Right cardiac atrium (tissue), 5 donors: ENCODE data around the gene FBXW11. TPM values are rescaled to one million over a fixed set of nuclear protein-coding genes. Genes with fewer than 3 reads are reported as not detected.
"Not testable (repeated sequence)": the region's sequence is repeated elsewhere in the genome, so short reads cannot be mapped to it uniquely, and the experiment has no call there.

Experiments
- ATAC-seq, 2 donors: fragments of 200-7000 bp; cut with Tn5 transposase; one replicate each; pipeline versions ENCODE4 v1.8.0 to v1.9.1; 2020; ENCODE audit warnings: moderate library complexity in 2 of 2, mild to moderate bottlenecking in 1 of 2
- DNase-seq, 3 donors: peaks; one replicate each; pipeline ENCODE4 v3.0.0-alpha.2; 2020
- H3K27ac ChIP-seq: one replicate; pipeline ENCODE4 v1.5.1; 2013; ENCODE audit warnings: mild to moderate bottlenecking, low read length, control low read depth, moderate library complexity
- H3K27me3 ChIP-seq: one replicate; pipeline ENCODE4 v1.6.1; 2013; ENCODE audit not compliant: control insufficient read depth, insufficient read depth
- H3K4me1 ChIP-seq: one replicate; pipeline ENCODE4 v1.6.1; 2013; ENCODE audit warnings: low read length; ENCODE audit not compliant: control insufficient read depth, insufficient read depth
- H3K4me3 ChIP-seq: one replicate; pipeline ENCODE4 v1.5.1; 2013; ENCODE audit warnings: low read length, control low read depth
- H3K9me3 ChIP-seq: one replicate; pipeline ENCODE4 v1.6.1; 2013; ENCODE audit warnings: low read length; ENCODE audit not compliant: control insufficient read depth
- WGBS: extraction: QIAGEN DNeasy Blood & Tissue Kit; methylation state at CpG from one replicate; pipeline ENCODE4 v1.1.7; 2013; 5-methylcytosine and 5-hydroxymethylcytosine counted together
- intact Hi-C, 4 donors: fragments of 100-400 bp; cut with DNase I; formaldehyde crosslinking; loops; one replicate each; pipeline versions ENCODE4 v1.11.0 to v1.14.0; 2022 to 2023
- polyA plus RNA-seq: library from polyadenylated mRNA; stranded (reverse); fragments of 200-250 nt; gene quantifications from one replicate; pipeline ENCODE4 v1.2.3, GENCODE V29; 2013
- total RNA-seq, 4 donors: library from RNA; stranded (reverse); fragmentation: NEBNext Ultra II Directional; extraction: Animal tissue kit (Norgen Biotek cat#: 25700); gene quantifications; one replicate each; pipeline ENCODE4 v1.2.1, GENCODE V29; 2021
- donor health status: healthy with polysubstance abuse.
- donor health status: DM: no; HTN: yes; CAD: no.
- donor health status: DM: no; HTN: no; CAD: no.
- donor health status: DM: no; HTN: yes; CAD: no; lungs with severe emphysema.
- donor health status: DM: yes; HTN: yes; CAD: no.

Gene FBXW11
- total and polyA plus RNA-seq, 5 donors = 15.8 to 70.7 (median 65.6) TPM

DNA sequence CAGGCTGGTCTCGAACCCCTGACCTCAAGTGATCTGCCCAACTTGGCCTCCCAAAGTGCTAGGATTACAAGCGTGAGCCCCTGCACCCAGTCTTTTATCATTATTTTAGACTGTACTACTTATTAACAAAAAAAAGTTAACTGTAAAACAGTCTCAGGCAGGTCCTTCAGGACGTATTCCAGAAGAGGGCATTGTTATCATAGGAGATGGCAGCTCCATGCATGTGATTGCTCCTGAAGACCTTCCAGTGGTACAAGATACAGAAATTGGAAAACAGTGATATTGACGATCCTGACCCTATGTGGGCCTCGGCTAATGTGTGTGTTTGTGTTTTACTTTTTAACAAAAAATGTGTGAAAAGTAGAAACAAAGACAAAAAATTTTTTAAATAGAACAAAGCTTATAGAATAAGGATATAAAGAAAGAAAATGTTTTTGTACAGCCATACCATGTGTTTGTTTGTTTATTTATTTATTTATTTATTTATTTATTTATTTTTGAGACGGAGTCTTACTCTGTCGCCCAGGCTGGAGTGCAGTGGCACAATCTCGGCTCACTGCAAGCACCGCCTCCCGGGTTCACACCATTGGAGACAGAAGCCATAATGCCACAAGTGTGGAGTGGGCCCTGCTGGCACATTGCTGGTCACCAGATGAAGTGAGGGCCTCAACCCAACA lies 13.8 kb upstream of the FBXW11 start:
- intact Hi-C loops, H3K27ac ChIP-seq, H3K9me3 ChIP-seq, H3K4me3 ChIP-seq, DNase-seq, H3K27me3 ChIP-seq, H3K4me1 ChIP-seq, ATAC-seq: not testable (repeated sequence)
- 82% methylated on average over 10 of the region's 10 CpGs for WGBS

DNA sequence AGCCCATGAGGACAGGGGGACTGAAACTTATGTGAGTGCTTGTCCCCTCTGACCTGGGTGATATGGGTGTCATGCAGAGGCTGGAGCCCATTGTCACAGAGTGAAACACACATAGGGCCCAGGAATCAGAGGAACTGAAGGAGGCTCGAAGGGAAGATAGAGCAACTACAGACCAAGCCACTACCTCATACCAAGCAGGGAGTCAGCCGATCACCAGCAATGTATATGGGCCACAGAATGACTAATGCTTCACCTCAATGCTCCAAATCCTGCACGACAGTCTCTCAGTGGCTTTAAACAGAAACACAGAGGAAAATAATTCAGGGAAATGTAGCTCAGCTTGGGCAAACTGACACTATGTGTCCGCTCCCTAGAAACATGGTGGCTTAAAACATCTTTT lies 8.9 kb upstream of the FBXW11 start:
- ATAC-seq (no peak), DNase-seq (no peak)
- Histone ChIP-seq H3K27ac (no peak overlapping the region), H3K4me1 (no peaks in the 10 kb centered on the region), H3K27me3 (no peaks in the 10 kb centered on the region), H3K9me3 (no peaks in the 10 kb centered on the region), H3K4me3 (no peak overlapping the region)
- WGBS = 89% methylated on average over 4 of the region's 4 CpGs
- intact Hi-C loops = no loop called here

DNA sequence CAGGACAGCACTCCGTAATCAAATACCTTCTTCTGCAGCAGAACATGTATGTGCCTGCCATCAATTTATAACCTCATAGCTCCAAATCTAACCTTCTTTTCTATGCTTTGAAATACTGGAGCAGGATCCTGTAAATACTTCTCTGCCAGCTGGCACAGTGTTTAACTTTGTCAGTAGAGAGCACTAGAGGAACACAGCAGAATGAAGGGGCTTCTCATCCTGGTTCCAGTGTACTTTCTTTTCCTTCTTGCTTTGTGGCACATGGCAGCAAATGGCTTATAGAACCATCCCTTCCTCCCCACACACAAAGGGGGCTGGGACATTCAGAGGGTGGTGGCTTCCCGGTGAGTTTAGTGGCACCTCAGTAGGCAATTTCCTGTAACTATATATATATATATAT lies 3.8 kb upstream of the FBXW11 start:
- 52% methylated on average over 2 of the region's 2 CpGs for WGBS
- no peak for ATAC-seq

DNA sequence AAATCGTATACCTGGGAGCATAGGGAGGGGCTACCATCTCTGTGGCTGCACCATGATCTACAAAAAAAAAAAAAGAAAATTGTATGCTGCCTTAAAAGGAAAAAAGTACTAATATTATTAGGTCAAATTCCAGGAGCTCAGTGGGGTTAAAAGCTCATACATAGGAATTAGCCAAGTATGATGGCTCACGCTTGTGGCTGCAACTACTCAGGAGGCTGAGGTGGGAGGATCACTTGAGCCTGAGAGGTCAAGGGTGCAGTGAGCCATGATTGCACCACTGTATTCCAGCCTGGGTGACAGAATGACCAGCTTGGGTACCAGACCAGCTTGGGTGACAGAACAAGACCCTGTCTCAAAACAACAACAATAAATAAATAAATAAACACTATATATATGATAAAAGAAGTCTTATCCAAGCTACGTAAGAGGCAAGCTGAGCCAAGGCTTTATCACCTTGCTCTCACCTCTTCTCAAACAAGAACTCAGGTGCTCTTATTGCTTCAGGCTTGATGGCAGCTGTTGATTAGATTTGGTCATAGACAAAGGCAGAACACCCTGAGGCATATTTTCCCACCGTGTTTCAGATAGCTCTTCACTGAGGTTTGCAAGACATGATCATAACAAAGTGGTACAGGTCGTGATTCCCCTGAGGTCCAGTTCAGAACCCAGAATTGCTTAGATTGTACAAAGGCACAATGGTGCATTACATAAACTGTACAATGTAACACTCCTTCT lies 3.3 kb upstream of the FBXW11 start:
- intact Hi-C loops = loop anchor here in 3 of 4 donors (10.0 kb wide), 2 partner anchors 85 to 95 kb away; no protein-coding TSS in a partner anchor
- DNase-seq = no peak
- Histone ChIP-seq H3K4me1 (peaks cover 3% of the 10 kb centered on the region), H3K4me3 (no peak overlapping the region), H3K9me3 (no peaks in the 10 kb centered on the region), H3K27ac (no peak overlapping the region), H3K27me3 (no peaks in the 10 kb centered on the region)
- no peak for ATAC-seq
- WGBS = 71% methylated on average over 5 of the region's 5 CpGs

More for the DNA sequence above, 3.8 kb upstream of the FBXW11 start:
- no peak overlapping the region for H3K4me3 ChIP-seq
- H3K27ac ChIP-seq = no peak overlapping the region
- no peak for DNase-seq
- intact Hi-C loops = no loop called here
- H3K4me1 ChIP-seq = peaks cover 3% of the 10 kb centered on the region
- H3K9me3 ChIP-seq = no peaks in the 10 kb centered on the region
- H3K27me3 ChIP-seq = no peaks in the 10 kb centered on the region

DNA sequence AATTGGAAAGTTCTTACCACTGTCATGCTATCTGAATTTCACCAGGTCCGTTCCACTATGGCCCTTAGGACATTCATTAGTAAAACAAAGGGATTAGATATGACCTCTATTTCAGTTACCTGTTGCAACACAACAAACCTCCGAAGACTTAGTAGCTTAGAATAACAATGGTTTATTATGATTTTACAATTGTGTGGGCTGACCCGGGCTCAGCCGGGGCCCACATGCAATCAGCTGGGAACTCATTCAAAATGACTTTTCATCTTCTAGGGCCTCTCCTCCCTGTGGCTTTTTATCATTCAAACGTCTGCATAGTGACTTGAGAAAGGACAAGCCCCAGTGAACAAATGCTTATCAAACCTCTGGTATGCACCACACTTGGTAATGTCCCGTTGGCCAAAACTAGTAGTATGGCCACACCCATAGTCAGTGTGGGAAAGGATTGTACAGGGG lies 2.3 kb upstream of the FBXW11 start:
- WGBS = 39% methylated on average over 6 of the region's 6 CpGs
- no peak overlapping the region for H3K4me3 ChIP-seq
- H3K27me3 ChIP-seq = no peaks in the 10 kb centered on the region
- no peaks in the 10 kb centered on the region for H3K9me3 ChIP-seq
- peaks cover 3% of the 10 kb centered on the region for H3K4me1 ChIP-seq
- H3K27ac ChIP-seq = no peak overlapping the region
- ATAC-seq (no peak), DNase-seq (no peak)
- intact Hi-C loops = loop anchor here in 3 of 4 donors (10.0 kb wide), 2 partner anchors 84 to 94 kb away; no protein-coding TSS in a partner anchor

DNA sequence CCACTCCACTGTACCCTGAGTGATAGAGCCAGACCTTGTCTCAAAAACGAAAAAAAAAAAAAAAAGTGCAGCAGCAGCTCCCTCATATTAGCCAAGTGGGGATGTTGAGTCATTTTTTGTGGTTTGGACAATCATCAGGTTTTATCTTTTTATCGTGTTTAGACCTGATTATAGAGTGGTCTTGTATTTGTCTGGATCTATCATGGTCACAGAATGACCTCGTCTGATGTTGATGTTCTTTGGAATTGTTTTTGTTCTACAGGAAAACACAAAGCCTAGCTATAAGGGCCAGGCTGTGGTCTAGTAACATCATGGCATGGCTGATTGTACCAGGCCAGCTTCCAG lies 1.6 kb upstream of the FBXW11 start:
- ATAC-seq = no peak
- 41% methylated on average over 3 of the region's 3 CpGs for WGBS
- no peak overlapping the region for H3K4me3 ChIP-seq
- intact Hi-C loops = loop anchor here in 3 of 4 donors (10.0 kb wide), 2 partner anchors 83 to 93 kb away; no protein-coding TSS in a partner anchor
- peaks cover 3% of the 10 kb centered on the region for H3K4me1 ChIP-seq
- DNase-seq = no peak
- no peaks in the 10 kb centered on the region for H3K9me3 ChIP-seq
- no peak overlapping the region for H3K27ac ChIP-seq
- no peaks in the 10 kb centered on the region for H3K27me3 ChIP-seq

DNA sequence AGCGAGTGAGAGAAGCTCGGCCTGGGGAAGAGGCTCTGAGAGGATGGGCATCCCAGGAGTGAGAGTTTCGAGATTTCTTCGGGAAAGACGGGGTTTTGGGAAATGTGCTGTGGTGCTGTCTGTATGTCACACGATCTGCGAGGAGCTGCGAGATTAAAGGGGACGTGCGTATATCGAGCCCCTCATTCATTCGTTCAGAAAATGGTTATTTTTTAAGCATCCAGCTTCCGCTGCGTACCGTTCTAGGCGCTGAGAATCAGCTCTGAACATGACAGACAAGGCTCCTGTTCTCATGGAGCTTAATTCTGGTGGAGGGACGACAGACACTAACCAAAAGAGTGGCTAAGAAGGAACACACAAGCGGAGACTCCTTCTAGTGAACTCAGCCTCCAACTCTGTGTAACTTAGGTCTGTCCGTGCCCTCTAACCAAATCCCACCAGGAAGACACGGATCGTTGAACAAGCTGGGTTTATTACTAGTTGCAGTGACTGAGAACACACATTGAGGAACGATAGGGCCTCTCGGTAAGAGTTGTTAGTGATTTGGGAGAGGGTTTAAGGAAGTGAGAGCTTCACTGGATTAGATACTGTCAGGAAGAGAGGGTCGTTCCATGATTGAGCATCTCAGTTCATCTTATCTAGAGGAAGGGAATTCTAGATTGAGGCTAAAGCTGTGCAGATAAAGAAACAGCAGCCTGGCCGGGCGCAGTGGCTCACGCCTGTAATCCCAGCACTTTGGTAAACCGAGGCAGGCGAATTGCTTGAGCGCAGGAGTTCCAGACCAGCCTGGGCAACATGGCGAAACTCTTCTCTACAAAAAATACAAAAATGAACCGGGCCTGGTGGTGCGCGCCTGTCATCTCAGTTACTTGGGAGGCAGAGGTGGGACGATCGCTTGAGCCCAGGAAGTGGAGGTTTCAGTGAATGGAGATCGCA lies 1.0 kb upstream of the FBXW11 start:
- peak overlapping the region; percentile 67 for H3K4me3 ChIP-seq
- no peak for ATAC-seq
- 24% methylated on average over 37 of the region's 37 CpGs for WGBS
- no peaks in the 10 kb centered on the region for H3K27me3 ChIP-seq
- H3K27ac ChIP-seq = peak overlapping the region; percentile 96
- DNase-seq = no peak
- peaks cover 3% of the 10 kb centered on the region for H3K4me1 ChIP-seq
- no peaks in the 10 kb centered on the region for H3K9me3 ChIP-seq
- intact Hi-C loops = loop anchor here in 3 of 4 donors (10.0 kb wide), 2 partner anchors 83 to 93 kb away; no protein-coding TSS in a partner anchor

DNA sequence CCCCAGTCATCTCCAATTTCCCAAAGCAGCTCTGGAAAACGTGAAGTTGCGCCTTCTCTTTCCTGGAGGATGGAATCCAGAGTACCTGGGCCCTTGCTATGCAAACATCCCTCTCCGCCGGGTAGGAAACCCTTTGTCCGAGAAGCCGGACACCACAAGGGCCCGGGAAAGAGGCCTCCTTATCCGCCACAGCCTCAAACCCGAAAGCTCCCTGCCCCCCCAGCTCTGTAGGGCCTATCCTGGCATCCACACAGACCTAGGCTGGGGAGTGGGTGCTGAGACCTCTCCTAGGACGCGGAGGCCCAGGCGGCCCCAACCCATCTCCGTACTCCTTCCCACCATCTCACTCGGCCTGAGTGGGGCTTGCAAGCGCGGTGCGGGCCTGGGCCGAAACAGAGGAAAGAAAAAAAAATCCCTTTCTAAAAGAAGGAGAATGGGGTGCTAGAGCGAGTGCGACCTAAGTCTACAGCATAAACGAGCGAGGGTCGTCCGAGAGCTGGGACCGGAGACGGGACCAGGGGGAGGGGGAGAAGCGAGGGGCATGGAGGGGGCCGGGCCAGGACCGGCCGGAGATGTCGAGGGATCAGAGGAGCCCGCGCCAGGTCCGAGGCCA lies 624 bp downstream of the FBXW11 start:
- peak overlapping the region; percentile 67 for H3K4me3 ChIP-seq
- H3K27me3 ChIP-seq = no peaks in the 10 kb centered on the region
- H3K9me3 ChIP-seq = no peaks in the 10 kb centered on the region
- WGBS = under 1% methylated on average over 34 of the region's 34 CpGs
- H3K4me1 ChIP-seq = peaks cover 3% of the 10 kb centered on the region
- ATAC-seq (peak; percentile 27 to 32), DNase-seq (peak in 2 of 3 donors; percentile 22 to 61)
- peak overlapping the region; percentile 96 for H3K27ac ChIP-seq
- intact Hi-C loops = loop anchor here in 3 of 4 donors (10.0 kb wide), 2 partner anchors 81 to 91 kb away; no protein-coding TSS in a partner anchor

DNA sequence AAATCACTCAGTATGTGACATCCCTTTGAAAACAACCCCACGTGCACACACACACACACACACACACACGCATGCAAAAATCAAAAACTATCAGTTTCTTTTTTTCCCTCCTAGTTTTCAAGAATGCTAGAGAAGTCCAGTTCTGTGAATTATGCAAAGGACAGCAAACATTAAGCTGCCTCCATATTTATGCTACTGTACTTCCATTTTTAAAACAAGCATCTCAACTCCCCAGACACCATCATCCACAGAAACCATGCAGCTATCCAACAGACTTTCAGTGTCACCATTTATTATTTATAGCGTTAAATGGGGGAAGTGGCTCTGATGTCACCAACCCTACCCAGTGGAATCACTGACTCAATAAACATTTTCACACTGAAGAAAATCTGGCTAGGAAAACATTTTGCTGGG lies 1.6 kb downstream of the FBXW11 start:
- DNase-seq (no peak), ATAC-seq (no peak)
- intact Hi-C loops = loop anchor here in 3 of 4 donors (10.0 kb wide), 2 partner anchors 80 to 90 kb away; no protein-coding TSS in a partner anchor
- H3K9me3 ChIP-seq = no peaks in the 10 kb centered on the region
- H3K27ac ChIP-seq = peak overlapping the region; percentile 96
- peaks cover 3% of the 10 kb centered on the region for H3K4me1 ChIP-seq
- peak overlapping the region; percentile 67 for H3K4me3 ChIP-seq
- 26% methylated on average over 3 of the region's 3 CpGs for WGBS
- no peaks in the 10 kb centered on the region for H3K27me3 ChIP-seq

DNA sequence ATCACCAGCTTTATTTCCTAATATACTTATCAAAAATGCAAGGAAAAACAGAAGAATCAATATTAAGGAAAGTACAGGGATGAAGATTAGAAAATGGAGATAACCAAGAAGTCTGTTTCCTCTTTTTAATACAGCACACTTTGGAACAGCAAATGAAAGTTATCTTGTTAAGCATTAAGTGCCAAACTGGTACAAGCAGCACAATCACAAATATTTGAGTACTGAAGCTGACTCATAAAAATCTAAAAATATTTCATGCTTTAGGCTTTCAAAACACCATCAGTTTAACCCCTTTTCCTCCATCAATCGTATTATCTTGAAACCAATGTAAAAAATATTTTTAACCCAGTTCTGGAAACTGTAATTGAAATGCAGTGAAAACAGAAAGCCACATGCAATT lies 2.7 kb downstream of the FBXW11 start:
- no peak overlapping the region for H3K27ac ChIP-seq
- H3K4me1 ChIP-seq = peaks cover 3% of the 10 kb centered on the region
- intact Hi-C loops = loop anchor here in 3 of 4 donors (10.0 kb wide), 2 partner anchors 79 to 89 kb away; no protein-coding TSS in a partner anchor
- H3K4me3 ChIP-seq = no peak overlapping the region
- no peak for ATAC-seq
- H3K9me3 ChIP-seq = no peaks in the 10 kb centered on the region
- no peaks in the 10 kb centered on the region for H3K27me3 ChIP-seq
- no peak for DNase-seq
- 11% methylated on average over 1 of the region's 1 CpG for WGBS
